Endodermal cell (in vitro differentiated cells): ENCODE results near the gene POU6F2. TPM values are rescaled to one million over a fixed set of nuclear protein-coding genes. Genes with fewer than 3 reads are reported as not detected.

Experiments
- DNase-seq: peaks from one replicate; pipeline ENCODE4 v3.0.0-alpha.2; 2017
- H3K27ac ChIP-seq: 2 replicates; pipeline ENCODE4 v1.5.1; 2013; ENCODE audit warnings: mild to moderate bottlenecking, low read depth, low read length, moderate library complexity
- H3K27me3 ChIP-seq: 2 replicates; pipeline ENCODE4 v1.6.1; 2013; ENCODE audit warnings: mild to moderate bottlenecking, low read length, moderate library complexity; ENCODE audit not compliant: insufficient read depth, control insufficient read depth, poor library complexity, severe bottlenecking
- H3K36me3 ChIP-seq: 2 replicates; pipeline ENCODE4 v1.7.0; 2013; ENCODE audit warnings: mild to moderate bottlenecking, low read length, moderate library complexity; ENCODE audit not compliant: control insufficient read depth, insufficient read depth
- H3K4me1 ChIP-seq: one replicate; pipeline ENCODE4 v1.7.0; 2013; ENCODE audit warnings: low read length; ENCODE audit not compliant: control insufficient read depth, insufficient read depth
- H3K4me3 ChIP-seq: 2 replicates; pipeline ENCODE4 v1.5.1; 2013; ENCODE audit warnings: mild to moderate bottlenecking, low read length, moderate library complexity
- H3K9ac ChIP-seq: 2 replicates; pipeline ENCODE4 v1.6.1; 2013; ENCODE audit warnings: mild to moderate bottlenecking, low read length, moderate library complexity; ENCODE audit not compliant: poor library complexity, severe bottlenecking; ENCODE audit errors: extremely low read depth
- H3K9me3 ChIP-seq: 2 replicates; pipeline ENCODE4 v1.6.1; 2013; ENCODE audit warnings: mild to moderate bottlenecking, low read length, moderate library complexity; ENCODE audit not compliant: control insufficient read depth
- H3K27ac Mint-ChIP-seq: 2 replicates; pipeline ENCODE4 v1.8.0; 2020; ENCODE audit warnings: mixed read lengths
- H3K27me3 Mint-ChIP-seq: 2 replicates; pipeline ENCODE4 v1.8.0; 2021; ENCODE audit warnings: mild to moderate bottlenecking, mixed read lengths; ENCODE audit not compliant: insufficient read depth
- H3K36me3 Mint-ChIP-seq: 2 replicates; pipeline ENCODE4 v1.8.0; 2020; ENCODE audit warnings: low read depth, mixed read lengths
- H3K4me1 Mint-ChIP-seq: 2 replicates; pipeline ENCODE4 v1.8.0; 2020; ENCODE audit warnings: mixed read lengths
- H3K4me3 Mint-ChIP-seq: 2 replicates; pipeline ENCODE4 v1.8.0; 2020; ENCODE audit warnings: mild to moderate bottlenecking, moderate library complexity, mixed read lengths
- H3K9me3 Mint-ChIP-seq: 2 replicates; pipeline ENCODE4 v1.8.0; 2020; ENCODE audit warnings: mild to moderate bottlenecking, mixed read lengths
- CTCF ChIP-seq: fragments of 200-600 bp; sonication (generic); conservative IDR thresholded peaks from 2 replicates; pipeline ENCODE4 v1.5.0; 2021; ENCODE audit warnings: antibody characterized with exemption, mild to moderate bottlenecking
- WGBS, 2 experiments: methylation state at CpG; one replicate each; pipeline versions ENCODE4 v1.1.5 to v1.1.7; 2013; ENCODE audit warnings: missing lambda C conversion rate in 2 of 2, mixed read lengths in 1 of 2; ENCODE audit not compliant: insufficient coverage in 1 of 2, insufficient read length in 1 of 2; 5-methylcytosine and 5-hydroxymethylcytosine counted together
- total RNA-seq, 2 donors: library from RNA; stranded (reverse); fragmentation: NEBNext Ultra II Directional in 1 of 2; extraction: Animal tissue kit (Norgen Biotek cat#: 25700) in 1 of 2; gene quantifications; 2 replicates in 1 of 2; 3 replicates in 1 of 2; pipeline ENCODE4 v1.2.1, GENCODE V29; 2021

The POU6F2 gene
- total RNA-seq, 2 donors from 2014 or later: 6.0 to 10.0 TPM

- Mint-ChIP-seq H3K4me3 (no peak overlapping the region), H3K27me3 (peaks cover 3% of the 10 kb centered on the region), H3K4me1 (no peaks in the 10 kb centered on the region), H3K27ac (no peak overlapping the region), H3K9me3 (no peaks in the 10 kb centered on the region), H3K36me3 (no peaks in the 10 kb centered on the region)
- no peak for DNase-seq
- no peaks in the 10 kb centered on the region for H3K36me3 ChIP-seq
- no peaks in the 10 kb centered on the region for H3K27me3 ChIP-seq
- H3K4me3 ChIP-seq: no peak overlapping the region
- H3K27ac ChIP-seq: no peak overlapping the region
- no peak overlapping the region for H3K9ac ChIP-seq
- no peaks in the 10 kb centered on the region for H3K9me3 ChIP-seq
- 87 to 89% methylated on average over 6 to 7 of the region's 7 CpGs for WGBS, 2 experiments
- H3K4me1 ChIP-seq: no peaks in the 10 kb centered on the region
- no peak for TF ChIP-seq CTCF
These were observed 511.0 kb downstream of the POU6F2 start for GRCh38 chr7:39488467-39489393.

- Mint-ChIP-seq H3K27ac (no peak overlapping the region), H3K27me3 (peaks cover 3% of the 10 kb centered on the region), H3K36me3 (no peaks in the 10 kb centered on the region), H3K4me3 (no peak overlapping the region), H3K4me1 (no peaks in the 10 kb centered on the region), H3K9me3 (no peaks in the 10 kb centered on the region)
- no peak for TF ChIP-seq CTCF
- Histone ChIP-seq H3K9me3 (no peaks in the 10 kb centered on the region), H3K4me3 (no peak overlapping the region), H3K27me3 (no peaks in the 10 kb centered on the region), H3K4me1 (no peaks in the 10 kb centered on the region), H3K36me3 (no peaks in the 10 kb centered on the region), H3K27ac (no peak overlapping the region), H3K9ac (no peak overlapping the region)
- WGBS, 2 experiments: 100% methylated on average over 2 of the region's 2 CpGs
- no peak for DNase-seq
These were observed 512.6 kb downstream of the POU6F2 start for GRCh38 chr7:39490296-39490695.

- no peaks in the 10 kb centered on the region for H3K4me1 Mint-ChIP-seq
- no peaks in the 10 kb centered on the region for H3K36me3 Mint-ChIP-seq
- Histone ChIP-seq H3K27me3 (no peaks in the 10 kb centered on the region), H3K9ac (no peak overlapping the region), H3K9me3 (no peaks in the 10 kb centered on the region), H3K4me1 (no peaks in the 10 kb centered on the region), H3K36me3 (no peaks in the 10 kb centered on the region), H3K27ac (no peak overlapping the region), H3K4me3 (no peak overlapping the region)
- no peak overlapping the region for H3K27ac Mint-ChIP-seq
- no peak overlapping the region for H3K4me3 Mint-ChIP-seq
- H3K9me3 Mint-ChIP-seq: no peaks in the 10 kb centered on the region
- TF ChIP-seq CTCF: no peak
- peaks cover 1% of the 10 kb centered on the region for H3K27me3 Mint-ChIP-seq
- DNase-seq: no peak
- 82 to 100% methylated on average over 1 of the region's 1 CpG for WGBS, 2 experiments
These were observed 516.2 kb downstream of the POU6F2 start for GRCh38 chr7:39493934-39494333.
